GM12874 (cell line): Measurements from ENCODE around the gene TTC36.

Experiments used
- CTCF ChIP-seq: IDR thresholded peaks from 2 replicates; pipeline ENCODE4 v1.5.1; 2011; ENCODE audit warnings: low read depth, mild to moderate bottlenecking, control low read depth, low read length, moderate library complexity; ENCODE audit not compliant: insufficient read depth

The TTC36 gene

GRCh38 chr11:118544647-118545010 lies 17.4 kb downstream of the TTC36 start:
- no peak for TF ChIP-seq CTCF

GRCh38 chr11:118545533-118545932 lies 18.3 kb downstream of the TTC36 start:
- no peak for TF ChIP-seq CTCF

- TF ChIP-seq CTCF: no peak
Measured at GRCh38 chr11:118547132-118547531, 19.9 kb downstream of the TTC36 start.

- no peak for TF ChIP-seq CTCF
Measured at GRCh38 chr11:118552341-118552740, 25.1 kb downstream of the TTC36 start.

- TF ChIP-seq CTCF: no peak
Measured at GRCh38 chr11:118560806-118561205, 33.5 kb downstream of the TTC36 start.

GRCh38 chr11:118565051-118565450 lies 37.8 kb downstream of the TTC36 start:
- TF ChIP-seq CTCF: no peak

GRCh38 chr11:118569670-118570069 lies 42.4 kb downstream of the TTC36 start:
- no peak for TF ChIP-seq CTCF

GRCh38 chr11:118570787-118571186 lies 43.5 kb downstream of the TTC36 start:
- TF ChIP-seq CTCF: no peak
